ENCODE results near the gene COLEC12. TPM values are rescaled to one million over a fixed set of nuclear protein-coding genes. Genes with fewer than 3 reads are reported as not detected.
"Not testable (repeated sequence)": the region's sequence is repeated elsewhere in the genome, so short reads cannot be mapped to it uniquely, and the experiment has no call there.

The COLEC12 gene
- total RNA-seq, 1 donor from 2014 or later = 13.5 TPM

DNA sequence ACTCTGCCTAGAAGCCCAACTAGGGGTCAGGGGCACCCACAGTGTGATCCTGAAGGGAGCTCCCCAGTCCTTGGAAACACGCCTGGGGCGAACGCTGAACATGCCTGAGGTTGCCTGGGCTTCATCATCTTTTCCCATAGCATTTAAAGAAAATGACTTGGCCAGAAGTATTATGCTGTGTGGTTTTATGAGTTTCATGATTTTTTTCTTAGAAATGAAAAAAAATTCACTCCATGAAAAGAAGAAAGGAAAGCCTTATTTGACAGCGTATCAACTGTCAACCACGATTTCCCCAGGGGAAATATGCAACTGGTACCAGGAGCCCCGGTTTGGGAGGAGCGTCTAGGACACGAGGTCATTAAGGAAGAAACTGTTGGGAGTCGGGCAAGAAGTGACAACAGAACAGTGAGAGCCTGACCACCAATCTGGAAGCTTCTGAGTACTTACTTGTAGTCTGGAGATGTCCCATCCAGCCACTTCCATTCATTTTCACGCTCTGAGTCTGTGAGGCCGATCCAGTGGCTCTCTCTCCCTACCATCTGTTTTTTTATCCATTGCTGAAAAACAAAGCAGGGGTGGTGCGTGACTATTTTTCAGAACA, 169.2 kb downstream of the COLEC12 start:
- DNase-seq (ENCODE audit: low read depth, low spot score) = no peak

DNA sequence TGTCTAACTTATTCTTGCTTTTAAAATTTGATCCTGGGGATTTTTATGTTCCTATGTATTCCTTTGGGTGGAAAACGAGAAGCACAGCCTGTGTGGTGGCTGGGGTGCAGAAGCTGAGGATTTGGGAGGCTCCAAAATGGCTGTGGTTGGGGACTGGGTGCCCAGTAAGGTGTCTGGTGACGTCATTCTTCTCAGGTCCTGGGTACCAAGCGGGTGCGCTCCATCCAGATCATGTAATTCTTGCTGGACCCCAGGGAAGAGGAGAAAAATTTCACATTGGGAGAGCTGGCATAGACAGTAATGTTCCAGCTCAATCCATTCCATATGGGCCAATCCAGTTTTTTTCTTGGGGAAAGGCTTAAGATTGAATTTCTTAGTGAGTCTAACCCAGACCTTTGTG, 171.6 kb downstream of the COLEC12 start:
- no peak for DNase-seq (ENCODE audit: low read depth, low spot score)

DNA sequence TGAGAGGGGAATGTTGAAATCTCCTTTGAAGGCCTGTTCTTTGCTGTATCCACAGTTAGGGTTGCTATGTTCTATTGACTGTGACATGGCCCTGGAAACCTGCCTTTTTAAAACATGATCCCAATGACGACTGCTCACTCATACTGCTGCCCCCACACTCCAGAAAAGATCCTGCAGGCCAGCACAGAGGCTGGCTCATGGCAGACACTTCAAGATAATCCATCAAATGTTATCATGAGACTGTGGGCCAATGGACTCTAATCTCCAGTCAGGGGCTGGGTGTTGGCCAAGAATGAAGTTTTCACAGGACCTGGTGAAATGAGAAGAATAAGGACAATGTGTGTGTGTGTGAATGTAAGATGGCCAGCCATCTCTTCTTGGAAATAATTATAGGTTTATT, 173.7 kb downstream of the COLEC12 start:
- DNase-seq (ENCODE audit: low read depth, low spot score) = no peak

DNA sequence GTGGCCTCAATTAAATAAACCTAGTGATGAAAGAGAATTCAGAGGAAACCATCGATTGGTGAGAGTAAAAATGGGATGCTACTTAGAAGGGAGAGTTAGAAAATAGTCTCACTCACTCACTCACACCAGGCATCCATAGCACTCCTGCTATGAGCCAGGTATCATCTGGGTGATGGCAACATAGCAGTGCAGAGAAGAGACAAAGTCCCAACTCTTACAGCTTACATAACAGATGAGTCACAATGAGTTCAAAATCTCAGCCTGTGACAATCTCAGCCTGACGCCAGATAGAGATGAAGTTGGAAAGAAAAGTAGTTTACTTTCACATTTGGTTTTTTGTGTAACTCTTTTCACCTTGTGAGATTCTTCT, 177.3 kb downstream of the COLEC12 start:
- DNase-seq (ENCODE audit: low read depth, low spot score) = no peak

DNA sequence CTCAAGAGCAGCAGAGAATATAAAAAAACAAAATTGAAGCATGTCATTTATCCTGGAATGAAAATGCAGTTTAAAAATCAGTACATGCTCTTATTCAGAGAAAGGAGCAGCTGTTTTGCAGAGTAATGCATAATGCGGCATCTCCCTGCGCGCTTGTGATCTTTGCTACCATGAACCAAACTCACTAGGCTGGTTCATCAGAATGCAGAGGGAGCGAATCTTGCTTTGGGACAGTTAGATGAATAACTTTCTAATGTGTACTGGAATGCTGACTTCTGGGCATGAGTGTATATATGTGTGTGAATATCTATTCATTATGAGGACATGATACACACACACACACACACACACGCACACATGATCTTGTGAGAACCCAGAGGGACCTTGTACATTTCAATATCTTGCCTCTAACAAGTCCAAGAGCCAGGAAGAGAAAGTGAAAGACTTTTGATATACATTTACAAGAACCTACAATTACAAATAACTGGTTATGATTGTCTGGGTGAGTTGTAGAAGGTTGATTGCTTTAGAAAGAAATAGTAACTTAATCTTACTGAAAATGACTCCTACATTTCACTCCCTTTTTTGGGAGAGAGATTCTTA, 178.5 kb downstream of the COLEC12 start:
- DNase-seq (ENCODE audit: low read depth, low spot score) = no peak

DNA sequence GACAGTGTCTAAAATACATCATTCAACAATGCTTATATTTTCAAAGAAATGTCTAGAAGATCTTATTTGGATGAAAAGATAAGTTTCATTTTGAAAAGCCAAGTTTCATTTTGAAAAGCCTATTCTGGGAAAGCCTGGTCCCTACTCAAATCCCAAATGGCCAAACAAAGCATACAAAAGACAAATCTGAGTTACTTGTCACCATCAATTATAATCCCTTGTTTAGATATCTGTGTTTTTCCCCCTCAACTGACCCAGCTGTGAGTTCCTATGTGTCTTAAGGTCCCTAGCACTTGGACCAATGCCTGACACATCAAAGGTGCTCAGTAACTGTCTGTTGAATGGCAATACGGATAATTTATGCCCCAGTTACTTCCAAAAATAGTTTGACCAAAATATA, 180.3 kb downstream of the COLEC12 start:
- no peak for DNase-seq (ENCODE audit: low read depth, low spot score)

DNA sequence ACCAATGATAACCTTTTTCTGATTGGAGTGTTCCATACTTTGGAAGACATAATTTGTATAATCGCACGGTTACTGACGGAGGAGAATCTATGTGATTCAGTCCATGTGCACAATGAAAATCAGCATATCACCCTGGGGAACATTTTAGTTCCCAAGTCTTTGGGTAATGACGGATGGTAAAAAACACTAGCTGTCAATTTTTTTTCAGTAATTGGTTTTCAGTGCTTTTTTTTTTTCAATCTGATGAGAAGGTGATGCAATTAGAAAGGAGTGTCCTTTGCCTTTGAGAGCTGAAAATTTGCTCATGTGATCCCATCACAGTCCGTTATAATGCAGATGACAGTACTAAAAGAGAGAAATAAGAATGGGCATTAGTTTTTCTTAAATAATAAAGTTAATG, 180.8 kb downstream of the COLEC12 start:
- DNase-seq (ENCODE audit: low read depth, low spot score) = no peak

DNA sequence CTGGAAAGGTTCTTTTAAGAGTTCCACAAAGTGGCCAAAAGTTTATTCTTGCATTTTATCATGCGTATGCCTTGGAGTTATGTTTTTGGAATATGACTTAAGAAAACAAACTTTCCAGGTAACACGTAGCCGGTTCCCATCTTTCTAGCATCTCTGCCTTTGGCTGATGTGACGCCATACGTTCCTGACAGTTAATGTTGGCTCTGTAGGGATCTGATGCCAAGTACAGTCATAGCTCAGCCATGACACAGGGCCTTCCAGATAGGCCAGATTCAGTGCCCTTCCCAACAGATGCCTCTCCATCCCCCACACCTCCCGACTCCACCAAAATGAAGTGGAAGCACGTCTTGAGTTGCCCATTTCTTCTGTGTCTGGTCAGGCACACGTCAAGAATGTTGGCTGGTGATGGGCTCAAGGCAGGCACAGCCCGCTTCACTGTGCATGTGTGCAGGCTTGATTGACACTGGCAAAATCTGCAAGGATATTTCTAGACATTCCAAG, 181.7 kb downstream of the COLEC12 start:
- no peak for DNase-seq (ENCODE audit: low read depth, low spot score)

DNA sequence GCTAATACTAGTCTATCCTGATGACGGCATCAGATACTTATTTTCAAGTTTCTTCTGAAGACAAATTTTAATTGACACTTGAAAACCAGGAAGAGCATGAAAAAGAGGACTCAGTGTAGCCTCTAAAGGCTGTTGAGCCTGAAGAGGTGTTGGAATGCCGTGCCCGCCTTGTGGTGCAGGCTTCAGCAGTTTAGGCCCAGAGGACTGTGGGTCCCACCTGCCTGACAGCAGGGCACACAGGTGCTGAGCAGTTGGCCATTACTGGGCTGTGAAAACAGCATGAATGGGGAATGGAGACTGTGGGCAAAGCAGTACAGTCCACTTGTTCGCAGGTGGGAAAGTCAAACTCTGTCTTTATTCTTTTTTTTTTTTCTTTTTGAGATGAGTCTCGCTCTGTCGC, 182.9 kb downstream of the COLEC12 start:
- no peak for DNase-seq (ENCODE audit: low read depth, low spot score)

DNA sequence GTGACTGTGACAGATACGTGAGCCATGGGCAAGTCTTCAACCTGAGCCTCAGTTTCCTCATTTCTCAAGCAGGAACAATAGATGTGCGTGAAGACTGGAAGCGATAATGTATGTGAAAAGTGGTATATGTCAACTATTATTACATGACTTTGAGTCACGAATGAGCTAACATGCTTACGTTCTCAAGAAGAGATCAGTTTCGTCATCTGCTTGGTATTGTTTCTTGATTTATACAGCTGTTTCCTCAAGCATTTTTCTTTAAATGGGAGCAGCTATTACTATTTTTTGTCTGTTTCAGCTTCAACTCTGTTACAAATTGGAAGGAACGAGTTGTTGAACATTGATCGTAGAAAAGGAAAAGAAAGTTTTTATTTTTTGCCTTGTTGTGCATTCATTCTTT, 184.1 kb downstream of the COLEC12 start:
- peak; percentile 78 for DNase-seq (ENCODE audit: low read depth, low spot score)

DNA sequence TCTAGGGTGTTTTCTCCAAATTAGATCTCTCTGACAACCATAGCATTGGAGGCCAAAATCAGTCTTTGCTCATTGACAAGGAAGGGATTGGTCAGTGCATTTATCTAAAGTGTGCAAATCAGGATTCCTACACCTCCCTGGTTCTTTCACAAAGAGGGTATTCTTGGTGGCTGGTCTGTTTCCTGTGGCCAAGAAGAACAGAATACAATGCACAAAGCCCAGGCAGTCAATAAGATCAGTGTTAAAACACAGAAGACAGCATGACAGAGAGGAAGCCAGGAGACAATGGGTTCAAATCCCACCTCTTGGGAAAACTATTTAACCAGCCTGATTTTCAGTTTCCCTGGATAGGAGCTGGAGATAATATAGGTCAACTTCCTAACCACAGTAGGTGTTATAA, 186.6 kb downstream of the COLEC12 start:
- DNase-seq (ENCODE audit: low read depth, low spot score) = no peak

DNA sequence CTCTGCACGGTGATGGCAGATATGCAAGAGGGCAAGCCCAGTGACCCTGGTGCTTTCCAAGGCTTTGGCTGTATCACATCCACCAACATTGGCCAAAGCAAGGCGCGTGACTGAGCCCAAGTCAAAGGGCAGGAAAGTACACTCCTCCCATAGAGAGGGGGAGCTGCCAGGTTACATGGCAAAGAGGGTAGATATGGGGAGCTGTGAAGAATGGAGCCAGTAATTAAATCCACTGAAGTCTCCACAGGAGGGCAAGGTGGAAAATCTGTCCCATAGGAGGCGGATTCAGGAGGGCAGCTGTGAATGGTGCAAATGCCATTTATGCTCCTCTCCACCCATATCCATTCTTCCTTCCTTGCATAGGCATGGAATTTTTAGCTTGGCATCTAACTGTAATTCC, 188.1 kb downstream of the COLEC12 start:
- no peak for DNase-seq (ENCODE audit: low read depth, low spot score)

DNA sequence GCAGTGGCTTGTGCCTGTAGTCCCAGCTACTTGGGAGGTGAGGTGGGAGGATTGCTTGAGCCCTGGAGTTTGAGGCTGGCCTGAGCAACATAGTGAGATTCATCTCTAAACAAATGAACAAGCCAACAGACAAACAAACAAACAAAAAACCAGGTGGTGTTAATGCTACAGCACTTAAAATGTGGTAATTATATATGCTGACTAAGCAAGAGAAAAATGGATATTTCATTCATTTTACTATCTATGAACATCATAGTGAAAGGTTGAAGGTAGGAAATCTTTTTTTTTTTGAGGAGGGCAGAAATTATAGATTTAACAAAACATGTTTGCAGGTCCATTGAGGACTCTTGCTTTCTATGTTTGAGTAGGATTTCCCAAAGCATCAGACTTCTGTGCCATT, 190.5 kb downstream of the COLEC12 start:
- no peak for DNase-seq (ENCODE audit: low read depth, low spot score)

DNA sequence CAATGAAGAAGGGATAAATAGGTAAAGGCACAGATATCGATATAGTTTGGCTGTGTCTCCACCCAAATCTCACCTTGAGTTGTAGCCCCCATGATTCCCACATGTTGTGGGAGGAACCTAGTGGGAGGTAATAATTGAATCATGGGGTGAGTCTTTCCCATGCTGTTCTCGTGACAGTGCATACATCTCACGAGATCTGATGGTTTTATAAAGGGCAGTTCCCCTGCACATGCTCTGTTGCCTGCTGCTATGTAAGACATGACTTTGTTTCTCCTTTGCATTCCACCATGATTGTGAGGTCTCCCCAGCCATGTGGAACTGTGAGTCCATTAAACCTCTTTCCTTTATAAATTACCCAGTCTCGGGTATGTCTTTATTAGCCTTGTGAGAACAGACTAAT, 192.4 kb downstream of the COLEC12 start:
- DNase-seq (ENCODE audit: low read depth, low spot score) = not testable (repeated sequence)

DNA sequence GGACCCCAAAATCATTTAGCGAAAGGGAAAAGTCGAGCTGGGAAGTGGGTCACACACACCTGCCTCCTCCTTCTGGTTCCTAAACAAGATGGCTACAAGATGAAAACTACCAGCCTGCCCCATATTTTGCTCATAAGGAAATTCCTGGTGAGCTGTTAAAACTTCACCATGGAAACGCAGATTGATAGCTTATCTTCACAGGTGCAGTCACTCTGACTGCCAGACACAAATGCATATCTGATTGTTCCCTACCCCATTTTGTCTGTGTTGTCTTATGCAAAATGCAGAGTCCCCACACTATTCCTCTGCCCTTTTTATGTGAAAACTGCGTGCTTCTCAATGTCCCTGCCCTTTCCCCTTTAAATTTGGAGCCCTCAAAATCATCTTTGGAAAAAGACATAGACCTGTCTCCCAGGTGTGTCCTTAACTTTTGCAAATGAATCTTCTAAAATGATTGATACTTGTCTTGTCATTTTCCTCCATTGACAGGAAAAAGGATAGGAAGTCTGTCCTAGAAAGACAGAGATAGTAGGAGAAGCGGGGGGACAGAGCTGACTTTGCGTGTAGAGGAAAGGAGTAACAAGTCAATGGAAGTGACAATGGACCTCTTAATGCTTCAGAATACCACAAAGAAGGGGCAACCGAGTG, 193.8 kb downstream of the COLEC12 start:
- DNase-seq (ENCODE audit: low read depth, low spot score) = no peak

DNA sequence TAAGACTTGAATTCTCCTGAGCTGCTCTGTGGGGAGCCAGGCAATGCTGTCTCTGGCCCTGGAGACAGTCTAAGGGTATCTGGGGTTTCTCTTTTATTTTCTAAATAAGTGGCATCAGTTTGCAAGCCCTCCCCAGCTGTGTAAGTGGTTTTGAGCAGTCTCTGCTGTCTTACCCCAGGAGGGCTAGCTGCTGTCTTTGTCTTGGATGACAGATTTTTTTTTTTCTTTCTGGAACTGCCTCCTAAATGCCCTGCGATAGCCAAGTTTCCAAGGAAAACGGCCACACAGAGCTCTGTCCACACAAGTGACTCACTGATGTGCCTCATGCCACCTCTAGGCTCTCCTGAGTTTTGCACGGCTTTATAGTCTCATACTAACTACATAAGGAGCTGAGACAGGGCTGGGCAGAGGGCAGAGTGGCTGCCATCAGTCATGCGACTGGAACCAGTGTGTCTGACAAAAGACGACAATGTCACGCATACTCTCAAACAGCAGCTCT, 195.4 kb downstream of the COLEC12 start:
- DNase-seq (ENCODE audit: low read depth, low spot score) = no peak

DNA sequence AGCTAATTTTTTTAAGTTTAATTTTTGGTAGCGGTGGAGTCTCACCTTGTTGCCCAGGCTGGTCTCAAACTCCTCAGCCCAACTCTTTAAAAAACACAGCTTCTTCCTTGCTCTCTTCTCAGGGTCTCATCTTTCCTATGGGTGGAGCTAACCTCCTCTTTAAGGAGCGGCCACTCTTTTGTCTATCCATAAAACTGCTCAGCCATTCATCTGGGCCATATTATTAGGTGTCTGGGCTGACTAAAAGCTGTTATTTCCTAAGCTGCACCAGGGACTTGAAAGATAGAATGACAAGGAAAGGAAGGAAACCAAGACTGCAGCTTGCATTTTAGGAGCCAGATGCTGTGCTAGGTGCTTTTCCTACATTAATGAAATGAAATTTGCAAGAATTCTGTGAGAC, 196.9 kb downstream of the COLEC12 start:
- no peak for DNase-seq (ENCODE audit: low read depth, low spot score)

DNA sequence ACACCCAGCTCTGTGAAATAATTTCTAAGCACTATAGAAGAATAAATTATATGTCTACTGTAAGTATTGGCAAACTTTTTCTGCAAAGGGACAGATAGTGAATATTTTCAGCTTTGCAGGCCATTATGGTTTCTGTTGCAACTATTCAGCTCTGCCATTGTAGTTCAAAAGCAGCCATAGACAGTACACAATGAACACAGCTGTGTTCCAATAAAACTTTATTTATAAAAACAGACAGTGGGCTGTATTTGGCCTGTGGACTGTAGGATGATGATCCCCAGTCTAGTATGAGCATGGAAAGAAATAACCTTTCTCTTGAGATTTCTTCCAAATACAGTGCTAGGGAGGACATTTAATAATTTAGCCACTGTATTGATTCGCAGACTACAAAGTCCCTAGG, 197.5 kb downstream of the COLEC12 start:
- DNase-seq (ENCODE audit: low read depth, low spot score) = no peak

DNA sequence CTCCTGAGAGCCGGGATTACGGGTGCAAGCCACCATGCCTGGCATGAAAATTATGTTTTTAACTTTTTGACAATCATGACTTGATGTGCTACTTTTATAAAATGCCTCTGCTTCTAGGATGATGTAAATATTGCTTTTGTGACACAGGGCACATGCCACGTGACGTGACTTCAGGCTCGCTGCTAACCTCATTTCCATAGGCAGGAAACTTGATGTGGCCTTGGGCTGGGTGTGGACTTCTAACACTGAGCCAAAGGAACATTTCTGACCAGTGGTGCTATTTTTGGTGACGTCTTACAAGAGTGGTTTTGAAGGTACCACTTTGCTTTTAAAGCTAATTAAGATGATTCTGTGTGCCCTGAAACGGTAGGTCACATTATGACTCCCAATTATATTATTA, 198.4 kb downstream of the COLEC12 start:
- DNase-seq (ENCODE audit: low read depth, low spot score) = no peak

DNA sequence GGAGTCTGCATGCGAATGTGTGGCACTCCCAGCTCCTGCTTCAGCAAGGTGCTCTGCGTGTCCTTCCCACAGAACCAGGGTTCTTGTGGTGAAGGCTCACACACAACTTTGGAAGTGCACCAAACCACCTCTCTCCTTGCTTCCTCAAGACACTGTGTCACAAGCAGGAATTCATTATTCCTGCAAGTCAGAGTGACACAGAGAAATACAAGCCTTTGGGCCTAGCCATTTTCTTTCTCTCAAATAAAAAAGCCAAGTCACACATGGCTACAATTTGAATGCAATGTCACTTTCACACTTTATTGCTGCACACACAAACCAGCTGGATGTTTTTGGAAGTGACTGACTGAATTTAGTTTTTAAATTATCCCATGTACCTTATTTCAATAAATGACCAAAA, 202.6 kb downstream of the COLEC12 start:
- no peak for DNase-seq (ENCODE audit: low read depth, low spot score)

DNA sequence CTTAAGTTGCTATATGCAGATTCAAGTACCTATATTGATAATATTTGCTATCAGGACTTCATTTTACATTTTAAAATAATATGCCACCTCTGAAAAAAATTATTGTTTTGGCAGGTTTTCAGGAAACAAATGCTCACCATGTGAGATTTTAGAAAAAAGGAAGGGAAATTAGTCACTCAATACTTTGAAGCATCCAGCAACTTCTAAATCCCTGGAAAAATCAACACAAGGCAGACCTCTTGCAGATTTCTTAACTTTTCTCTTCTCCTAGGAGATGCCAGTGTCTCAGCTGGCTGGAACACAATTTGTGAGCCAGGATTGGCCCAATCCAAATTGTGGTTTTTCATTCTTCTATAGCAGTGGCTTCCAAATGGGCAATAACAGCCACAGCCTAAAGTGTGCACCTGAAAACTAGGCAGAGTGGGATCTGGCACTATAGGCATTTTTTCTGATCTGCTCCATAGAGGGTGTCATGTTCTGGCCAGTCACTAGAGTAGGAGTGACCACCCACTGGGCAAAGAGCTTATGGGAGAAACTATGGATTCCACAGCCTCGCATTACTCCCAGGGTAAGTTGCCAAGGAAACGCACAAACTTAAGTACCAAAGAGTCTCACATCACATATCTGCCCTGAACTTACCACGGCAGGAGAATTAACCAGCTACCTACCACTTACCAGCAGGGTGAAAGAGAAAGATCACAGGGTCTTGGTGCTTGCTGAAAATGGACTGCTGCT, 204.6 kb downstream of the COLEC12 start:
- no peak for DNase-seq (ENCODE audit: low read depth, low spot score)

DNA sequence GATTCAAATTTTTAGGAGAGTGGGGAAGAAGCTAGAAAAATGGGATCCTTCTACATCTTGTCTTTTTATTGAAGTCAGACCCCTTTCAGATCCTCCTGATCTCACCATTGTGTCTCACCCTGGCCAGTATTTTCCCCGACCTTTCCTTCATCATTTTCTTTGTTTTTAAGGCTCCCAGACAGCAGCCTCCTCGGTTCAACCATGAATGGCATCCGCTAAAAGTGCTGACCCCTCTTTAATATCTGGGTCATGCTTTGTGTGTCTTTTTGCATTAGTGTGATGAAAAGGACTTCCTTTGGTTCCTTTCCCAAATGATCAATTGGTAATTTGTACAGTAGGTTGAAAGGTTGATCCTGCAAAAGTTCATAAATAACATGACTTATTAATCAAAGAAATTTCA, 205.9 kb downstream of the COLEC12 start:
- no peak for DNase-seq (ENCODE audit: low read depth, low spot score)

Data from pulmonary artery endothelial cell (primary cell).